ENCODE results near the gene CFAP99. TPM values are rescaled to one million over a fixed set of nuclear protein-coding genes. Genes with fewer than 3 reads are reported as not detected.

The CFAP99 gene
- polyA plus RNA-seq, 1 experiment, result not detected

GRCh38 chr4:2415881-2416563, 2.7 kb upstream of the CFAP99 start:
- TF ChIP-seq, protein P1, sequence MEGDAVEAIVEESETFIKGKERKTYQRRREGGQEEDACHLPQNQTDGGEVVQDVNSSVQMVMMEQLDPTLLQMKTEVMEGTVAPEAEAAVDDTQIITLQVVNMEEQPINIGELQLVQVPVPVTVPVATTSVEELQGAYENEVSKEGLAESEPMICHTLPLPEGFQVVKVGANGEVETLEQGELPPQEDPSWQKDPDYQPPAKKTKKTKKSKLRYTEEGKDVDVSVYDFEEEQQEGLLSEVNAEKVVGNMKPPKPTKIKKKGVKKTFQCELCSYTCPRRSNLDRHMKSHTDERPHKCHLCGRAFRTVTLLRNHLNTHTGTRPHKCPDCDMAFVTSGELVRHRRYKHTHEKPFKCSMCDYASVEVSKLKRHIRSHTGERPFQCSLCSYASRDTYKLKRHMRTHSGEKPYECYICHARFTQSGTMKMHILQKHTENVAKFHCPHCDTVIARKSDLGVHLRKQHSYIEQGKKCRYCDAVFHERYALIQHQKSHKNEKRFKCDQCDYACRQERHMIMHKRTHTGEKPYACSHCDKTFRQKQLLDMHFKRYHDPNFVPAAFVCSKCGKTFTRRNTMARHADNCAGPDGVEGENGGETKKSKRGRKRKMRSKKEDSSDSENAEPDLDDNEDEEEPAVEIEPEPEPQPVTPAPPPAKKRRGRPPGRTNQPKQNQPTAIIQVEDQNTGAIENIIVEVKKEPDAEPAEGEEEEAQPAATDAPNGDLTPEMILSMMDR (IDR thresholded peaks at IDR 0.05; ENCODE audit: insufficient read depth, low read depth, low read length), result no peak
- H3K36me3 ChIP-seq (ENCODE audit: control insufficient read depth, insufficient read depth, low read length), result no peaks in the 10 kb centered on the region
- ChIA-PET CTCF (interaction anchor here (1.2 to 1.6 kb wide), 2 partner anchors 11 to 196 kb away, joined by 3 to 5 read pairs; no protein-coding TSS in a partner anchor), POLR2A (no interaction called here)
- no peak for DNase-seq (ENCODE audit: low read depth)
- peaks cover 30% of the 10 kb centered on the region for H3K27me3 ChIP-seq (ENCODE audit: control insufficient read depth, insufficient read depth, low read length)
- no peak overlapping the region for H3K4me3 ChIP-seq (ENCODE audit: low read depth, low read length)

DNA sequence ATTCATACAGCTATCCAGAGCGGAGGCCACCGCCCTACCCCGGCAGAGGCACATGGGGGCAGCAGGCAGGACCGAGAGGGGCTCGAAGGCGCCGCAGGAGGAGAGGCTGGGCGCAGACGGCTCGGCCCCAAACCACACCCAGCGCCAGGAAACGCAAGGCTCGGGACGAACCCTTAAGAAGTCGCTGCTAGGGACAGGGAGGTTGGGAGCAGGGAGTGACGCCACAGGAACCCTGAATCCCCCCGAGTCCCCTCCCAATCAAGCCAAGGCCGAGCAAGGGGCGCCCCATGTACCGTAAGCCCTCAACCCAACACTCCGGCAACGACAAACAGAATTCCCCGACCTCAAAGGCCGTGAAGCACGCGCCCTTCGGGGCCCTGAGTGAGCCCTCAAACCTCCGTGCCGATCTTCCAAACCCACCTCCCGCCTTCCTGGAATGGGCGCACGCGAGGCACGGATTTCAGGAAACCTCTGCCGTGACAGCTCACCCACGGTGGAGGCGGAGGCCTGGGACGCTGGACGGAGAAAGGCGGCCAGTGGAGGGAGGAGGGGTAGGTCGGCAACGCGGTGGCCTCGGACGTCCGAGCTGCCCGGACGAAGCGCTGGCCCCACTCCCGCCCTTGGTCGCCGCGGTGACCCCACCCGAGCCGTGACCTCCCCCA, 2.1 kb upstream of the CFAP99 start:
- Histone ChIP-seq H3K27me3 (ENCODE audit: control insufficient read depth, insufficient read depth, low read length) (peaks cover 30% of the 10 kb centered on the region), H3K4me3 (ENCODE audit: low read depth, low read length) (peak overlapping the region; percentile 27), H3K36me3 (ENCODE audit: control insufficient read depth, insufficient read depth, low read length) (no peaks in the 10 kb centered on the region)
- POLR2A ChIA-PET, result no interaction called here
- CTCF ChIA-PET, result interaction anchor here (1.2 kb wide), 1 partner anchor 11 kb away, joined by 3 read pairs; no protein-coding TSS in a partner anchor
- TF ChIP-seq, protein P1 (IDR thresholded peaks at IDR 0.05; ENCODE audit: insufficient read depth, low read depth, low read length), result no peak
- DNase-seq (ENCODE audit: low read depth), result no peak

GRCh38 chr4:2417226-2417764, 1.5 kb upstream of the CFAP99 start:
- TF ChIP-seq, protein P1 (IDR thresholded peaks at IDR 0.05; ENCODE audit: insufficient read depth, low read depth, low read length), result no peak
- ChIA-PET POLR2A (no interaction called here), CTCF (interaction anchor here (1.2 kb wide), 1 partner anchor 10 kb away, joined by 3 read pairs; no protein-coding TSS in a partner anchor)
- DNase-seq (ENCODE audit: low read depth), result no peak
- peak overlapping the region; percentile 44 for H3K4me3 ChIP-seq (ENCODE audit: low read depth, low read length)
- peaks cover 31% of the 10 kb centered on the region for H3K27me3 ChIP-seq (ENCODE audit: control insufficient read depth, insufficient read depth, low read length)
- H3K36me3 ChIP-seq (ENCODE audit: control insufficient read depth, insufficient read depth, low read length), result no peaks in the 10 kb centered on the region

- POLR2A ChIA-PET, result no interaction called here
- DNase-seq (ENCODE audit: low read depth), result no peak
These were observed 748 bp upstream of the CFAP99 start, which contains the start of gene ZFYVE28 for GRCh38 chr4:2417765-2418649. TSS of gene ZFYVE28 (minus strand) at chr4:2418645. CDS start at chr4:2418323, 322 bp downstream.

More at GRCh38 chr4:2417765-2418649, 748 bp upstream of the CFAP99 start, which contains the start of gene ZFYVE28:
- peaks cover 33% of the 10 kb centered on the region for H3K27me3 ChIP-seq (ENCODE audit: control insufficient read depth, insufficient read depth, low read length)
- H3K36me3 ChIP-seq (ENCODE audit: control insufficient read depth, insufficient read depth, low read length), result no peaks in the 10 kb centered on the region
- H3K4me3 ChIP-seq (ENCODE audit: low read depth, low read length), result peak within 1 kb of the TSS; percentile 61
- TF ChIP-seq, protein P1 (IDR thresholded peaks at IDR 0.05; ENCODE audit: insufficient read depth, low read depth, low read length), result no peak
- CTCF ChIA-PET, result no interaction called here
